PFSK-1 (cell line): ENCODE data around the gene CCR7.

Experiments used
- FOXP2 ChIP-seq: optimal IDR thresholded peaks from 2 replicates; pipeline ENCODE3; 2011; ENCODE audit warnings: borderline replicate concordance, control low read depth, inconsistent platforms; ENCODE audit not compliant: insufficient read depth; ENCODE audit errors: extremely low read length, extremely low read depth
- POLR2AphosphoS5 ChIP-seq: IDR thresholded peaks from 2 replicates; pipeline ENCODE4 v1.6.1; 2012; ENCODE audit warnings: low read depth, mild to moderate bottlenecking, control low read depth, low read length, moderate library complexity
- REST ChIP-seq, 2 experiments: IDR thresholded peaks; 2 replicates each; pipeline versions ENCODE4 v1.6.1 to v1.8.0; 2011 to 2012; ENCODE audit warnings: low read depth in 2 of 2, low read length in 2 of 2, control low read depth in 1 of 2, inconsistent platforms in 1 of 2, mild to moderate bottlenecking in 1 of 2, moderate library complexity in 1 of 2; ENCODE audit not compliant: insufficient read depth in 1 of 2
- SIN3A ChIP-seq: IDR thresholded peaks from 2 replicates; pipeline ENCODE4 v1.6.1; 2012; ENCODE audit warnings: mild to moderate bottlenecking, low read length, moderate library complexity, borderline replicate concordance; ENCODE audit not compliant: insufficient read depth
- TAF1 ChIP-seq: IDR thresholded peaks from 2 replicates; pipeline ENCODE4 v1.6.1; 2012; ENCODE audit warnings: low read length, control low read depth, borderline replicate concordance; ENCODE audit not compliant: insufficient read depth

The CCR7 gene

GRCh38 chr17:40540448-40540847 is 24.8 kb downstream of the CCR7 start:
- TF ChIP-seq REST (IDR thresholded peaks at IDR 0.05; ENCODE audit: insufficient read depth in 1 of 2, low read depth in 2 of 2, low read length in 2 of 2) (no peak), FOXP2 (no peak), SIN3A (no peak), TAF1 (no peak), POLR2AphosphoS5 (no peak)

- TF ChIP-seq POLR2AphosphoS5 (no peak), SIN3A (no peak), REST (IDR thresholded peaks at IDR 0.05; ENCODE audit: insufficient read depth in 1 of 2, low read depth in 2 of 2, low read length in 2 of 2) (no peak), FOXP2 (no peak), TAF1 (no peak)
Observed at GRCh38 chr17:40539711-40540411, 25.4 kb downstream of the CCR7 start.

- TF ChIP-seq REST (IDR thresholded peaks at IDR 0.05; ENCODE audit: insufficient read depth in 1 of 2, low read depth in 2 of 2, low read length in 2 of 2) = no peak
- no peak for TF ChIP-seq POLR2AphosphoS5
- TF ChIP-seq TAF1 = no peak
- no peak for TF ChIP-seq FOXP2
- no peak for TF ChIP-seq SIN3A
Observed at GRCh38 chr17:40538936-40539705, 26.2 kb downstream of the CCR7 start.

- no peak for TF ChIP-seq POLR2AphosphoS5
- TF ChIP-seq SIN3A = no peak
- TF ChIP-seq REST (IDR thresholded peaks at IDR 0.05; ENCODE audit: insufficient read depth in 1 of 2, low read depth in 2 of 2, low read length in 2 of 2) = no peak
- TF ChIP-seq TAF1 = no peak
- TF ChIP-seq FOXP2 = no peak
Observed at GRCh38 chr17:40538019-40538935, 27.0 kb downstream of the CCR7 start.
